HT1080 (cell line): ENCODE results near the gene MEGF8. TPM values are rescaled to one million over a fixed set of nuclear protein-coding genes. Genes with fewer than 3 reads are reported as not detected.
"Not testable (repeated sequence)": the region's sequence is repeated elsewhere in the genome, so short reads cannot be mapped to it uniquely, and the experiment has no call there.

ENCODE experiments used
- DNase-seq: peaks from one replicate; pipeline ENCODE4 v3.0.0-alpha.2; 2015; ENCODE audit warnings: low read depth
- total RNA-seq: library from RNA; depleted of rRNA; stranded (reverse); fragments of >200 nt; shearing (Covaris generic); gene quantifications from 2 replicates; pipeline ENCODE4 v1.2.3, GENCODE V29; 2014

MEGF8 gene
- total RNA-seq, 1 experiment from 2014 or later = 13.2 TPM

GRCh38 chr19:42332059-42332458 lies 6.6 kb downstream of the MEGF8 start:
- DNase-seq = no peak

DNA sequence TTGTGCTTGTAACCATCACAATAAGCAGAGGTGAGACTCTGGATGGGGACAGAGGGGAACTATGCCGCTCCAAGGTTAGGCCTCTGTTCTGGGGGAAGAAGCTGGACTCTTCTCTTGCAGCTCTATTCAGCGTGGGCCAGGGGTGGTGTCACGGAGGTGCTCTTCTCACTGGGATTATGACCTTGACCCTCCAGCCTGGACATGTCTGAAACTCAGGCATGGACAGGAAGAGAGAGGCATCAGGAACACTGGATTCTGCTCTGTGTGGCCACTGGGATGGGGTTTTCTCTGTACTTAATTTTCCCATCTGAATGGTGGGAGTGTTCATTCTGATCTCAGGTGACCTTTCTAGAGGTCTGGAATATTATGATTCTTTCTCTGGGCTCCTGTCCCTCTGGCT lies 7.6 kb downstream of the MEGF8 start:
- DNase-seq = no peak

DNA sequence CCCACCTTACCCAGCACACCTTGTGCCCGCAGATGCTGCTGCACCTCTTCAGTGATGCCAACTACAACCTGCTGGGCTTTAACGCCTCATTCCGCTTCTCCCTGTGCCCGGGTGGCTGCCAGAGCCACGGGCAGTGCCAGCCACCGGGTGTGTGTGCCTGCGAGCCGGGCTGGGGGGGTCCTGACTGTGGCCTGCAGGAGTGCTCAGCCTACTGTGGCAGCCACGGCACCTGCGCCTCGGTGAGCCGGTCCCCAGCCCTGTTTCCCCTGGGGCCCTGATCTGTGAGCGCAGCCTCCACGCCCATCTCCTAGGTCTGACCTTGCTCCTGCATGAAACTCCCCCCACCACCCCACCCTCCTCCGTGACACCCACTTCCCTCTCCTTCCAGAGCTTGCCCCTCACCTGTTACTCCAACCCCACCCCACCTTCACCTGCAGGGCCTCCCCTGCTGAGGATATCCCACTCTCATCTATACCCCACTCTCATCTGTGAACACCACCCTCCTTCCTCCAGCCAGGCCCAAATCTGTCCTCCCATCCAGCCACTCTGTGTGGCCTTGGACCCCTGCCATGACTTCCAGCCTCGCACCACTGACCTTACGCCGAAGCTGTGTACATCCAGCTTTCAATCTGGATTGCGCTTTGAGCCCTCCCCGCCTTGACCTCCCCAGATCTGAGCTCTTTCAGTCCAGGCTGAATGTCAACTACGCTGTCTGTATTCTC lies 8.7 kb downstream of the MEGF8 start:
- no peak for DNase-seq

GRCh38 chr19:42334697-42335373 lies 9.4 kb downstream of the MEGF8 start:
- DNase-seq = no peak

DNA sequence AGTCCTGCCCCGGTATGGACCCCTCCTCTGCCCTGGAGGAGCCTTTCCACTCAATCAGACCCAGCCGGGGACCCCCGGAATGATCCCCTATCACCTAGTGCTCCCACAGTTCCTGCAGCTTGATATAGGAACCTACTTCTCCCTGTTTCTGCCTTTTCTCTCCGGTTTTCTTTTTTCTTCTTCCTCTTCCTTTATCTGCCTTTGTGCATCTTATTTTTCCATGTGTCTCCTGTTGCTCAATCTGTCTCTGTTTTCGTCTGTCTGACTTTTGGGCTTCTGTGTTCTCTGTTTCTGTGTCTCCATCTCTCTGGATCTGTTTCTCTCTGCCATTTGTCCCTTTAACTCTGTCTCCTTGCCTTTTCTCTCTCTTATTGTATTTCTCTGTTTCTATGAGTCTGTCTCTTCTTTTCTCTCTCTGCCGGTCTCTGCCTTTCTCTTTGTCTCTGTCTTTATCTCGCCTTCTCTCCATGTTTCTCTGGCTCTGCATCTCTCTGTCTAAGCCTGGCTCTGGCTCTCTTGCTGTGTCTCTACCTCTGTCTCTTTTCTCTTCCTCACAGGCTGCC lies 10.0 kb downstream of the MEGF8 start:
- no peak for DNase-seq

- DNase-seq = no peak
These were observed 10.5 kb downstream of the MEGF8 start for GRCh38 chr19:42335971-42336370.

DNA sequence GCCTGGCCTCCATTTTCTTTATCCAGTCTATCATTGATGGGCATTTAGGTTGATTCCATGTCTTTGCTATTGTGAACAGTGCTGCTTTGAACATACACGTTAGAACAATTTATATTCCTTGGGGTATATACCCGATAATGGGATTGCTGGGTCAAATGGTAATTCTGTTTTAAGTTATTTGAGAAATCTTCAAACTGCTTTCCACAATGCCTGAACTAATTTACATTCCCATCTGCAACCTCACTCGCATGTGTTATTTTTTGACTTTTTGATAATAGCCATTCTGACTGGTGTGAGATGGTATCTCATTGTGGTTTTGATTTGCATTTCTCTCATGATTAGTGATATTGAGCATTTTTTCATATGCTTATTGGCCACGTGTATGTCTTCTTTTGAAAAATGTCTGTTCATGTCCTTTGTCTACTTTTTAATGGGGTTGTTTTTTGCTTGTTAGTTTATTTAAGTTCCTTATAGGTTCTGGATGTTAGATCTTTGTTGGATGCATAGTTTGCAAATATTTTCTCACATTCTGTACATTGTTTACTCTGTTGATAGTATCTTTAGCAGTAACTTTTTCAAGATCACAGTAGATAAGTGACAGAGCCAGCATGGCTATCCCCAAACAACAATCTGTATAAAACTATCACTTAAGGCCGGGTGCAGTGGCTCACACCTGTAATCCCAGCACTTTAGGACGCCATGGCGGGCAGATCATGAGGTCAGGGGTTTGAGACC lies 13.9 kb downstream of the MEGF8 start:
- DNase-seq = not testable (repeated sequence)

DNA sequence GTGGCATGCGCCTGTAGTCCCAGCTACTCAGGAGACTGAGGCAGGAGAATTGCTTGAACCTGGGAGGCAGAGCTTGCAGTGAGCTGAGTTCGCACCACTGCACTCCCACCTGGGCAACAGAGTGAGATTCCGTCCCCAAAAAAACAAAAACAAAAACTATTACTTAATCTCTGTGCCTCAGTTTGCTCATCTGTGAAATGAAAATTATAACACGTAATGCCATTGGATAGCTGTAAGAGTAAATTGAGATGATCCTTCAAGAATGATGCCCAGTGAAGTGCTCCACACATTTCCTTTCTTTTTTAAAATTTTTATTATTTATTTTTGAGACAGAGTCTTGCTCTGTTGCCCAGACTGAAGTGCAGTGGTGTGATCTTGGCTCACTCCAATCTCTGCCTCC lies 14.5 kb downstream of the MEGF8 start:
- not testable (repeated sequence) for DNase-seq

GRCh38 chr19:42343344-42344110 lies 18.1 kb downstream of the MEGF8 start:
- DNase-seq = no peak

- no peak for DNase-seq
These were observed 19.0 kb downstream of the MEGF8 start for GRCh38 chr19:42344336-42344893.

- no peak for DNase-seq
These were observed 19.9 kb downstream of the MEGF8 start for GRCh38 chr19:42345191-42345812.

DNA sequence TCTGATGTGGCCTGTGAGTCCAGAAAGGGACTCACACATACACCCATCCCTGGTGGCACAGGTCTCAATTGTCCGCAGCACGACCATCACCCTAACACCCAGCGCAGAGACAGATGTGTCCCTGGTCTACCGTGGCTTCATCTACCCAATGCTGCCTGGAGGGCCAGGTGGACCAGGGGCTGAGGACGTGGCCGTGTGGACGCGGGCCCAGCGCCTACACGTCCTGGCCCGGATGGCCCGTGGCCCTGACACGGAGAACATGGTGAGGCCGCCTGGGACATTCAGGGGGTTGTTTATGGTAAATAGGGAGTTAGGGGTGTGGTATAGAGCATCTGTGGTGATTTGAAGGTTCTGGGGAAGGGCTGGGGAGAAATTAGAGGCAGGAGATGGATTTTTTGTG lies 22.8 kb downstream of the MEGF8 start:
- DNase-seq = no peak

- no peak for DNase-seq
These were observed 24.1 kb downstream of the MEGF8 start for GRCh38 chr19:42349378-42350107.

DNA sequence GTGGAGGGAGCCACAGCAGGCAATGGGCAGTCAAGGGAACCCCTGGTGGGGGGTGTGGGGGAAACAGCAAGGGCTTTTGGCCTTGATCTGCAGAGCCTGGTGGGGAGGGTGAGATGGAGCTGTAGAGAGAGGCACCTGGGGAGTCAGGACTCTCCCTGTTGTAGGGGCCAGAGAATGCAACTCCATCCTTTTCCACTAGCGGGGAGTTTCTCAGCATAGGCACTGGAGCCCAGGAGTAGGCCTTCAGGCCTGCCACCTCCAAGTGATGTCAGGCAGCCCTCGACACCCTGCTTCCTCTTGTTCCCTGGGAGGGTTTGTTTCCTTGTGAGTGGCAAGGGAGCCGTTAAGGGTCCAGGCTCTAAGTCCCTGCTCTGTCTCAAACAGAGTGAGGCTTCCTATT lies 25.0 kb downstream of the MEGF8 start:
- no peak for DNase-seq

- DNase-seq = no peak
These were observed 25.8 kb downstream of the MEGF8 start for GRCh38 chr19:42351079-42351735.

DNA sequence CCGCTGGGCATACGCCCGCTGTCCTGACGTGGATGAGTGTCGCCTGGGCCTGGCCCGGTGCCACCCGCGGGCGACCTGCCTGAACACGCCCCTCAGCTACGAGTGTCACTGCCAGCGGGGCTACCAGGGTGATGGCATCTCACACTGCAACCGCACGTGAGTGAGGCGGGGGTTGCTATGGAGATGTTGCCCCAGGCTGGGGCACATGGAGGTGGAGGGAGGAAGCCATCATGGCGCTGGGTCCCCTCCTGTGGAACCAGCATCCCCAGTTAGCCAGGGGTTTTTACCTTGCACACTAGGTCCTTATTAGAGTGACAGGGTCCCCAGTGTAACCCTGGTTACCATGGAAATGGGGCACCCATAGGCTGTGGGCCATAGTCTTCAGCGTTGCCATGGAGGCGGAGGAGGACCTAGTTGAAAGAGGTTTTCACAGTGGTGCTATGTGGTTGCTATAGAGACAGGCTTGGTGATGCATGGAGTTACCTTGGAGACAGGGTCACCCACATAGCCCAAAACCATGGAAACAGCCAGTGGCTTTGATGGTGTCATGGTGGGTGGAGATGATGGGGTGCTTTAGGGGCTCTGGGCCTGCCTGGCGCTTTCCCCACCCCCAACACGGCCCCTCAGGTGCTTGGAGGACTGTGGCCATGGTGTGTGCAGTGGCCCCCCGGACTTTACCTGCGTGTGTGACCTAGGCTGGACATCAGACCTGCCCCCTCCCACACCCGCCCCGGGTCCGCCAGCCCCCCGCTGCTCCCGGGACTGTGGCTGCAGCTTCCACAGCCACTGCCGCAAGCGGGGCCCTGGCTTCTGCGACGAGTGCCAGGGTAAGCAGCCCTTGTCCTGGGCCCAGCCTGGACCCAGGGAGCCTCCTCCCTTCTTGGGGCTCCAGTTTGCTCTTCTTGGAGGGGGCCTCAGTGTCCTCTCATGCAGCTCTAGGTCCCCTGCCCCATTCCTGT lies 27.1 kb downstream of the MEGF8 start:
- DNase-seq = peak; percentile 51

DNA sequence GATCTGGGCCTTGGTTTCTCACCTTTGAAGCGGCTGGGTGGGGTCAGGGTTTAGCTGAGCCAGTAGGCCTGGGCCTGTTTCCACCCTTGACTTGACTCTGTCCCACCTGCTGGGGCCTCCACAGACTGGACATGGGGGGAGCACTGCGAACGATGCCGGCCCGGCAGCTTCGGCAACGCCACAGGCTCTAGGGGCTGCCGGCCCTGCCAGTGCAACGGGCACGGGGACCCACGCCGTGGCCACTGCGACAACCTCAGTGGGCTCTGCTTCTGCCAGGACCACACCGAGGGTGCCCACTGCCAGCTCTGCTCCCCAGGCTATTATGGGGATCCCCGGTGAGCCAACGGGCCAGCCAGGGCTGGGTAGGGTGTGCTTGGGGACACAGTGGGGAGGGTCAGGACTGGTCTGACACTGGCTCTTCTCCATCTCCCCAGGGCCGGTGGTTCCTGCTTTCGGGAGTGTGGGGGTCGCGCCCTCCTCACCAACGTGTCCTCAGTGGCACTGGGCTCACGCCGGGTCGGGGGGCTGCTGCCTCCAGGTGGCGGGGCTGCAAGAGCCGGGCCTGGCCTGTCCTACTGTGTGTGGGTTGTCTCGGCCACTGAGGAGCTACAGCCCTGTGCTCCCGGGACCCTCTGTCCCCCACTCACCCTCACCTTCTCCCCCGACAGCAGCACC lies 28.0 kb downstream of the MEGF8 start:
- DNase-seq = no peak
